BLaER1 (cell line): ENCODE results near the gene SYT17.

Experiments
- H3K27ac ChIP-seq: shearing (Covaris generic); formaldehyde crosslinking; 2 replicates; pipeline ENCODE4 v1.8.1; 2022
- H3K27me3 ChIP-seq: shearing (Covaris generic); formaldehyde crosslinking; 2 replicates; pipeline ENCODE4 v1.8.1; 2022
- H3K36me3 ChIP-seq: shearing (Covaris generic); formaldehyde crosslinking; 2 replicates; pipeline ENCODE4 v1.8.1; 2022
- H3K4me1 ChIP-seq: shearing (Covaris generic); formaldehyde crosslinking; 2 replicates; pipeline ENCODE4 v1.8.1; 2022
- H3K4me2 ChIP-seq: shearing (Covaris generic); formaldehyde crosslinking; 2 replicates; pipeline ENCODE4 v1.8.1; 2022
- H3K4me3 ChIP-seq: shearing (Covaris generic); formaldehyde crosslinking; 2 replicates; pipeline ENCODE4 v1.8.1; 2022
- H3K9ac ChIP-seq: shearing (Covaris generic); formaldehyde crosslinking; 2 replicates; pipeline ENCODE4 v1.8.1; 2022
- H3K9me3 ChIP-seq: shearing (Covaris generic); formaldehyde crosslinking; 2 replicates; pipeline ENCODE4 v1.8.1; 2022
- H4K20me1 ChIP-seq: shearing (Covaris generic); formaldehyde crosslinking; 2 replicates; pipeline ENCODE4 v1.8.1; 2022
- Cebpa-rat ChIP-seq: shearing (Covaris generic); IDR thresholded peaks from 2 replicates; pipeline ENCODE4 v1.8.1; 2022

The SYT17 gene

GRCh38 chr16:19130852-19131824, 36.9 kb upstream of the SYT17 start:
- no peaks in the 10 kb centered on the region for H3K36me3 ChIP-seq
- no peak for TF ChIP-seq Cebpa-rat
- no peaks in the 10 kb centered on the region for H3K27me3 ChIP-seq
- H4K20me1 ChIP-seq = no peaks in the 10 kb centered on the region
- peaks cover 59% of the 10 kb centered on the region for H3K4me1 ChIP-seq
- peak overlapping the region; percentile 11; the same call in 1 of the 2 replicates for H3K9ac ChIP-seq
- peak overlapping the region; percentile 66 for H3K4me2 ChIP-seq
- 0 out of 2 replicates have a peak overlapping the region, but pooled peaks have one; percentile 11 for H3K4me3 ChIP-seq
- H3K9me3 ChIP-seq = peaks cover 7% of the 10 kb centered on the region
- peak overlapping the region; percentile 52 for H3K27ac ChIP-seq

- Histone ChIP-seq H3K4me1 (peaks cover 59% of the 10 kb centered on the region), H3K27me3 (no peaks in the 10 kb centered on the region), H3K9ac (no peak overlapping the region), H3K4me2 (peak overlapping the region; percentile 66), H4K20me1 (no peaks in the 10 kb centered on the region), H3K9me3 (no peaks in the 10 kb centered on the region), H3K36me3 (no peaks in the 10 kb centered on the region), H3K27ac (peak overlapping the region; percentile 52), H3K4me3 (no peak overlapping the region)
- no peak for TF ChIP-seq Cebpa-rat
Measured at GRCh38 chr16:19131825-19132218, 36.2 kb upstream of the SYT17 start.

- Histone ChIP-seq H3K36me3 (no peaks in the 10 kb centered on the region), H3K4me1 (peaks cover 58% of the 10 kb centered on the region), H3K4me2 (no peak overlapping the region; the same call in 1 of the 2 replicates), H3K27me3 (no peaks in the 10 kb centered on the region), H3K27ac (no peak overlapping the region), H3K4me3 (no peak overlapping the region), H4K20me1 (no peaks in the 10 kb centered on the region), H3K9me3 (no peaks in the 10 kb centered on the region), H3K9ac (no peak overlapping the region)
- TF ChIP-seq Cebpa-rat = no peak
Measured at GRCh38 chr16:19132255-19132654, 35.8 kb upstream of the SYT17 start.

- Histone ChIP-seq H3K4me3 (no peak overlapping the region), H3K9ac (no peak overlapping the region), H3K27me3 (no peaks in the 10 kb centered on the region), H3K4me2 (no peak overlapping the region), H3K36me3 (no peaks in the 10 kb centered on the region), H4K20me1 (no peaks in the 10 kb centered on the region), H3K27ac (no peak overlapping the region), H3K9me3 (no peaks in the 10 kb centered on the region), H3K4me1 (peaks cover 52% of the 10 kb centered on the region)
- no peak for TF ChIP-seq Cebpa-rat
Measured at GRCh38 chr16:19132898-19133297, 35.1 kb upstream of the SYT17 start.

- H4K20me1 ChIP-seq = no peaks in the 10 kb centered on the region
- no peak overlapping the region for H3K4me2 ChIP-seq
- no peaks in the 10 kb centered on the region for H3K9me3 ChIP-seq
- no peak overlapping the region for H3K27ac ChIP-seq
- no peak overlapping the region for H3K4me3 ChIP-seq
- H3K9ac ChIP-seq = no peak overlapping the region
- TF ChIP-seq Cebpa-rat = no peak
- no peaks in the 10 kb centered on the region for H3K27me3 ChIP-seq
- H3K4me1 ChIP-seq = peaks cover 45% of the 10 kb centered on the region
- no peaks in the 10 kb centered on the region for H3K36me3 ChIP-seq
Measured at GRCh38 chr16:19133600-19133999, 34.4 kb upstream of the SYT17 start.

GRCh38 chr16:19135201-19135842, 32.7 kb upstream of the SYT17 start:
- Histone ChIP-seq H3K27ac (no peak overlapping the region), H3K9me3 (no peaks in the 10 kb centered on the region), H3K9ac (no peak overlapping the region), H3K36me3 (no peaks in the 10 kb centered on the region), H4K20me1 (no peaks in the 10 kb centered on the region), H3K4me3 (no peak overlapping the region), H3K27me3 (no peaks in the 10 kb centered on the region), H3K4me1 (peaks cover 28% of the 10 kb centered on the region), H3K4me2 (no peak overlapping the region)
- no peak for TF ChIP-seq Cebpa-rat

GRCh38 chr16:19135896-19136438, 32.1 kb upstream of the SYT17 start:
- no peak overlapping the region for H3K27ac ChIP-seq
- peaks cover 21% of the 10 kb centered on the region for H3K4me1 ChIP-seq
- no peak for TF ChIP-seq Cebpa-rat
- H4K20me1 ChIP-seq = no peaks in the 10 kb centered on the region
- H3K36me3 ChIP-seq = no peaks in the 10 kb centered on the region
- no peaks in the 10 kb centered on the region for H3K27me3 ChIP-seq
- H3K9me3 ChIP-seq = no peaks in the 10 kb centered on the region
- H3K4me3 ChIP-seq = no peak overlapping the region
- no peak overlapping the region for H3K4me2 ChIP-seq
- no peak overlapping the region for H3K9ac ChIP-seq

GRCh38 chr16:19136549-19137196, 31.4 kb upstream of the SYT17 start:
- no peak overlapping the region for H3K4me2 ChIP-seq
- peaks cover 14% of the 10 kb centered on the region for H3K4me1 ChIP-seq
- TF ChIP-seq Cebpa-rat = no peak
- H3K27me3 ChIP-seq = no peaks in the 10 kb centered on the region
- no peak overlapping the region for H3K27ac ChIP-seq
- no peak overlapping the region for H3K4me3 ChIP-seq
- no peaks in the 10 kb centered on the region for H3K36me3 ChIP-seq
- H3K9ac ChIP-seq = no peak overlapping the region
- no peaks in the 10 kb centered on the region for H4K20me1 ChIP-seq
- no peaks in the 10 kb centered on the region for H3K9me3 ChIP-seq

GRCh38 chr16:19137201-19138128, 30.6 kb upstream of the SYT17 start:
- no peak overlapping the region for H3K9ac ChIP-seq
- peaks cover 6% of the 10 kb centered on the region for H3K4me1 ChIP-seq
- no peak overlapping the region for H3K27ac ChIP-seq
- H3K4me2 ChIP-seq = no peak overlapping the region
- H3K4me3 ChIP-seq = no peak overlapping the region
- no peaks in the 10 kb centered on the region for H4K20me1 ChIP-seq
- H3K27me3 ChIP-seq = no peaks in the 10 kb centered on the region
- H3K36me3 ChIP-seq = no peaks in the 10 kb centered on the region
- no peaks in the 10 kb centered on the region for H3K9me3 ChIP-seq
- no peak for TF ChIP-seq Cebpa-rat
